A549 treated with ZK216348 at 1 μM for 4 hours (cell line): ENCODE measurements around the gene NDC1. TPM values are rescaled to one million over a fixed set of nuclear protein-coding genes. Genes with fewer than 3 reads are reported as not detected.

Experiments
- total RNA-seq: library from RNA; stranded (reverse); fragments of 200-300 nt; extraction: Qiagen RNA extraction; gene quantifications from 5 replicates; pipeline ENCODE4 v1.2.3, GENCODE V29; 2022; ENCODE audit warnings: low read depth

NDC1 gene, protein sequence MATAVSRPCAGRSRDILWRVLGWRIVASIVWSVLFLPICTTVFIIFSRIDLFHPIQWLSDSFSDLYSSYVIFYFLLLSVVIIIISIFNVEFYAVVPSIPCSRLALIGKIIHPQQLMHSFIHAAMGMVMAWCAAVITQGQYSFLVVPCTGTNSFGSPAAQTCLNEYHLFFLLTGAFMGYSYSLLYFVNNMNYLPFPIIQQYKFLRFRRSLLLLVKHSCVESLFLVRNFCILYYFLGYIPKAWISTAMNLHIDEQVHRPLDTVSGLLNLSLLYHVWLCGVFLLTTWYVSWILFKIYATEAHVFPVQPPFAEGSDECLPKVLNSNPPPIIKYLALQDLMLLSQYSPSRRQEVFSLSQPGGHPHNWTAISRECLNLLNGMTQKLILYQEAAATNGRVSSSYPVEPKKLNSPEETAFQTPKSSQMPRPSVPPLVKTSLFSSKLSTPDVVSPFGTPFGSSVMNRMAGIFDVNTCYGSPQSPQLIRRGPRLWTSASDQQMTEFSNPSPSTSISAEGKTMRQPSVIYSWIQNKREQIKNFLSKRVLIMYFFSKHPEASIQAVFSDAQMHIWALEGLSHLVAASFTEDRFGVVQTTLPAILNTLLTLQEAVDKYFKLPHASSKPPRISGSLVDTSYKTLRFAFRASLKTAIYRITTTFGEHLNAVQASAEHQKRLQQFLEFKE
- total RNA-seq = 15.7 to 26.0 TPM (median 22.0 TPM) in 5 replicates

DNA sequence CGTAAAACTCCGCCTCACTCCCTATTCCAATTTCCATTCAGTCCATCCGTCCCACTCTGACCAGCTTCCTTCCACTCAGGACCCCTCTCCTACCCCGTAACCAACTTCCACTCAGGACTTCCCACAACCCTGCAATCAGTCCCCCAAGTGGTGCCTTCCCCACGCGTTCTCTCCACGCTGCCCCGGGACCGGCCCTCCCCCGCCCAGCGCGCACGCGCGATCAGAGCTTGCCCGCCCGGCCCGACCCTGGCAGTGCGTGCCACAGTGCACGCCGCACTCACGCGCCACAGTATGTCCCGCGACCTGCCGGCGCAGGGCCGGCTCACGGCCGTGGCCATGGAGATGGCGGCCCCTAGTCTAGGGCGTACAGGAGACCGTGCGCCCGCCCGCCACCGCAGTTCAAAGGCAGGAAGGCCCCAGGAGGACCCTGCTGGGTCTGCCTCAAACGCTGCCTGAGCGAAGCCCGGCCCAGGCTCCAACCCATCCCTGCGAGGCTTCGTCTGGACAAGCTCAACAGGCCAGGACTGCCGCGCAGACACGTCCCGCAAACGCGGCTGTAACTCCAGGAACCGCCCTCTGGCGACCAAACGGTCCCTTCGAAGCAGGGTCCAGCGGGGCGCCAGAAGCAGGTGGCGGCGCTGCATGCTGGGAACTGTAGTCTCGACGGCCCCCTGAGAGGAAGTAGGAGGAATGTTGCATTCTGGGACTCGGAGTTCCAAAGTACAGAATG is at the start of gene NDC1:
Gene NDC1 (minus strand): TSS at position 373 of the 730 bp plus-strand sequence. CDS start 35 bp downstream, at position 338.

DNA sequence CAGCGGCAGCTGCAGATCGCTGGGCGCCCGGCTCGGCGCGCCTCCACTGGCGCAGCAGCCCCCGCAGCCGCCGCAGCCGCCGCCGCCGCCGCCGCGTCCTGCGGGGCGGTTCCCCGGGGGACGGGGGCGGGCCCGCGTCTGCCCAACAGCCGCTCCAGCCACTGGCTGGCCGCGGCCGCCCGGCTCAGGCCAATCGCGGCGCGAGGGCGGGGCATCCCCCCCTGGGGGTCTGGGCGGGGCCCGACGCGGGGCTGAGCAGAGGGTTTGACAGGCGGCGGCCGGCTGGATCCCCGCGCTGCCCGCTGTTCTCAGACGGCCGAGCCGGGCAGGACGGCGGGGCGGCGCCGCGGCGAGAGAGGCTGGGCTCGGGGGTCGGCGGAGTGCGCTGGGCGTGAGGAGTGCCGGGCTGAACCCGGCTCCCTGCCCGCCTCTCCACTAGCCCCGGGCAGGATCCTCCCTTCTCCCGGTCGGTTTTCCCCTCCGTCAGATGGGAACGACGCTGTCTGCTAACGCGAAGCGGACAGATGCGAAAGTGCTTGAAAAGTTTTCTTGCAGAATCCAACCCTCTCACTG is 98.9 kb downstream of the NDC1 start, which contains the start of gene GLIS1:
Gene GLIS1 (minus strand): TSS at position 56 of the 573 bp plus-strand sequence. CDS start 1,100 bp downstream, outside the sequence.

Other genes starting within 250 kb of the NDC1 start
- gene GLIS1, start 99.1 kb downstream of the NDC1 start, total RNA-seq = 0.08 TPM in 1 of 5 replicates, not detected in the others
- 13.3 to 15.6 TPM (median 14.3 TPM) in 5 replicates for gene YIPF1, start 51.5 kb upstream of the NDC1 start, total RNA-seq
- gene DIO1, start 55.9 kb upstream of the NDC1 start, total RNA-seq = not detected in 5 replicates
- gene IFT25, start 107.4 kb upstream of the NDC1 start, total RNA-seq = 23.1 to 49.2 TPM (median 29.2 TPM) in 5 replicates
- 24.6 to 27.6 TPM (median 25.3 TPM) in 5 replicates for gene LRRC42, start 108.1 kb upstream of the NDC1 start, total RNA-seq
- gene LDLRAD1, start 179.9 kb upstream of the NDC1 start, total RNA-seq = not detected in 5 replicates
- gene TMEM59, start 214.9 kb upstream of the NDC1 start, total RNA-seq = 110 to 137 TPM (median 118 TPM) in 5 replicates
- 1.8 to 3.3 TPM (median 2.4 TPM) in 5 replicates for gene TCEANC2, start 215.3 kb upstream of the NDC1 start, total RNA-seq